Activated CD4-positive, alpha-beta T cell treated with anti-CD3 and anti-CD28 coated beads, Interleukin-2, amount 50 U/mL, for 1 hour (primary cell): ENCODE results near the gene PRCD.
A peak's percentile ranks its signal among the peaks of the same experiment; 100 is the strongest.

Source experiments
- DNase-seq: peaks from one replicate; pipeline ENCODE4 v3.0.0-alpha.2; 2020

PRCD gene

GRCh38 chr17:76539631-76540271 lies at the start of gene PRCD:
Gene PRCD (plus strand): TSS chr17:76540044. CDS start chr17:76540142, 98 bp downstream.
- DNase-seq = no peak

GRCh38 chr17:76490112-76490710 lies 49.6 kb upstream of the PRCD start:
- no peak for DNase-seq

GRCh38 chr17:76491271-76492122 lies 48.3 kb upstream of the PRCD start:
- no peak for DNase-seq

GRCh38 chr17:76492123-76492988 lies 47.5 kb upstream of the PRCD start:
- DNase-seq = no peak

GRCh38 chr17:76492989-76493501 lies 46.8 kb upstream of the PRCD start:
- no peak for DNase-seq

- no peak for DNase-seq
Measured at GRCh38 chr17:76493505-76494167, 46.2 kb upstream of the PRCD start.

- DNase-seq = no peak
Measured at GRCh38 chr17:76495663-76496400, 44.0 kb upstream of the PRCD start.

- DNase-seq = no peak
Measured at GRCh38 chr17:76496464-76496863, 43.4 kb upstream of the PRCD start.

GRCh38 chr17:76497699-76497978 lies 42.2 kb upstream of the PRCD start:
- no peak for DNase-seq

- no peak for DNase-seq
Measured at GRCh38 chr17:76497979-76498875, 41.6 kb upstream of the PRCD start.

- DNase-seq = no peak
Measured at GRCh38 chr17:76498876-76499251, 41.0 kb upstream of the PRCD start.

GRCh38 chr17:76499267-76499667 lies 40.6 kb upstream of the PRCD start:
- no peak for DNase-seq

GRCh38 chr17:76500074-76500746 lies 39.6 kb upstream of the PRCD start:
- no peak for DNase-seq

GRCh38 chr17:76500747-76501017 lies 39.2 kb upstream of the PRCD start:
- no peak for DNase-seq

GRCh38 chr17:76501018-76501826 lies 38.6 kb upstream of the PRCD start, which contains the start of gene RHBDF2:
Gene RHBDF2 (minus strand): TSS chr17:76501423. CDS start chr17:76481524, 19,899 bp downstream.
- DNase-seq = peak; percentile 96

- no peak for DNase-seq
Measured at GRCh38 chr17:76501827-76502307, 38.0 kb upstream of the PRCD start.

GRCh38 chr17:76502341-76503211 lies 37.3 kb upstream of the PRCD start:
- DNase-seq = no peak

- DNase-seq = no peak
Measured at GRCh38 chr17:76504117-76504516, 35.7 kb upstream of the PRCD start.
